Suprapubic skin (tissue), 4 donors: ENCODE measurements around the gene SMC5. TPM values are rescaled to one million over a fixed set of nuclear protein-coding genes. Genes with fewer than 3 reads are reported as not detected.
A peak's percentile ranks its signal among the peaks of the same experiment; 100 is the strongest.
"Not testable (repeated sequence)": the region's sequence is repeated elsewhere in the genome, so short reads cannot be mapped to it uniquely, and the experiment has no call there.

Source experiments
- DNase-seq, 2 donors: peaks; one replicate each; pipeline ENCODE4 v3.0.0-alpha.2; 2019; ENCODE audit warnings: low spot score in 2 of 2
- H3K27ac ChIP-seq: fragments of 200-600 bp; sonication (generic); one replicate; pipeline ENCODE4 v1.5.1; 2019
- H3K27me3 ChIP-seq: fragments of 200-600 bp; sonication (generic); one replicate; pipeline ENCODE4 v1.5.1; 2019
- H3K36me3 ChIP-seq: fragments of 200-600 bp; sonication (generic); one replicate; pipeline ENCODE4 v1.5.1; 2019
- H3K4me1 ChIP-seq: fragments of 200-600 bp; sonication (generic); one replicate; pipeline ENCODE4 v1.5.1; 2019
- H3K4me3 ChIP-seq: fragments of 200-600 bp; sonication (generic); one replicate; pipeline ENCODE4 v1.5.1; 2019; ENCODE audit warnings: mild to moderate bottlenecking
- H3K9me3 ChIP-seq: fragments of 200-600 bp; sonication (generic); one replicate; pipeline ENCODE4 v1.5.1; 2019
- CTCF ChIP-seq, 2 donors: fragments of 200-600 bp in 1 of 2; fragments of 450-650 bp in 1 of 2; sonication (generic) in 1 of 2; IDR thresholded peaks; one replicate each; pipeline ENCODE4 v1.5.1; 2016 to 2019; ENCODE audit warnings: antibody characterized with exemption in 2 of 2, mild to moderate bottlenecking in 1 of 2, moderate library complexity in 1 of 2
- EP300 ChIP-seq: sonication (generic); formaldehyde crosslinking; IDR thresholded peaks from one replicate; pipeline ENCODE4 v1.6.1; 2017; ENCODE audit warnings: antibody characterized with exemption
- POLR2A ChIP-seq, 2 donors: fragments of 450-650 bp; IDR thresholded peaks; one replicate each; pipeline ENCODE4 v1.6.1; 2017; ENCODE audit warnings: antibody characterized with exemption in 2 of 2, mild to moderate bottlenecking in 2 of 2, moderate library complexity in 2 of 2
- POLR2AphosphoS5 ChIP-seq, 3 donors: sonication (generic); formaldehyde crosslinking; IDR thresholded peaks; one replicate each; pipeline ENCODE4 v1.6.1; 2017; ENCODE audit warnings: antibody characterized with exemption in 3 of 3
- WGBS: methylation state at CpG from one replicate; pipeline ENCODE4 v1.1.5; 2018; 5-methylcytosine and 5-hydroxymethylcytosine counted together
- total RNA-seq, 4 donors: library from RNA; depleted of rRNA; stranded (reverse); fragments of >200 nt; gene quantifications; one replicate each; pipeline ENCODE4 v1.1.0, GENCODE V29; 2016

Gene SMC5
- total RNA-seq, 4 donors from 2014 or later: 23.8 to 40.6 (median 27.3) TPM

GRCh38 chr9:70400107-70400892, 141.5 kb downstream of the SMC5 start:
- Histone ChIP-seq H3K27me3 (no peaks in the 10 kb centered on the region), H3K36me3 (no peaks in the 10 kb centered on the region), H3K4me3 (no peak overlapping the region), H3K27ac (no peak overlapping the region), H3K9me3 (no peaks in the 10 kb centered on the region), H3K4me1 (peaks cover 82% of the 10 kb centered on the region)
- no peak for DNase-seq
- WGBS: 83% methylated on average over 5 of the region's 5 CpGs
- TF ChIP-seq EP300 (no peak), CTCF (IDR thresholded peaks at IDR 0.05) (no peak), POLR2A (IDR thresholded peaks at IDR 0.05) (no peak), POLR2AphosphoS5 (IDR thresholded peaks at IDR 0.05) (no peak)

- not testable (repeated sequence) for H3K4me3 ChIP-seq, H3K36me3 ChIP-seq, DNase-seq, H3K9me3 ChIP-seq, H3K27me3 ChIP-seq, H3K27ac ChIP-seq
- 95% methylated on average over 6 of the region's 6 CpGs for WGBS
- peaks cover 86% of the 10 kb centered on the region for H3K4me1 ChIP-seq
These were observed 142.5 kb downstream of the SMC5 start for GRCh38 chr9:70401241-70401640.

- no peaks in the 10 kb centered on the region for H3K27me3 ChIP-seq
- peaks cover 88% of the 10 kb centered on the region for H3K4me1 ChIP-seq
- H3K9me3 ChIP-seq: no peaks in the 10 kb centered on the region
- DNase-seq: no peak
- no peaks in the 10 kb centered on the region for H3K36me3 ChIP-seq
- no peak for TF ChIP-seq POLR2A (IDR thresholded peaks at IDR 0.05)
- no peak for TF ChIP-seq CTCF (IDR thresholded peaks at IDR 0.05)
- no peak for TF ChIP-seq EP300
- TF ChIP-seq POLR2AphosphoS5 (IDR thresholded peaks at IDR 0.05): no peak
- WGBS: 46% methylated on average over 1 of the region's 1 CpG
- H3K27ac ChIP-seq: no peak overlapping the region
- no peak overlapping the region for H3K4me3 ChIP-seq
These were observed 143.4 kb downstream of the SMC5 start for GRCh38 chr9:70402213-70402612.

- Histone ChIP-seq H3K9me3 (no peaks in the 10 kb centered on the region), H3K27ac (no peak overlapping the region), H3K36me3 (peaks cover 2% of the 10 kb centered on the region), H3K27me3 (no peaks in the 10 kb centered on the region), H3K4me3 (peak overlapping the region; percentile 17), H3K4me1 (peaks cover 88% of the 10 kb centered on the region)
- no peak for TF ChIP-seq POLR2AphosphoS5 (IDR thresholded peaks at IDR 0.05)
- no peak for TF ChIP-seq POLR2A (IDR thresholded peaks at IDR 0.05)
- TF ChIP-seq EP300: no peak
- no peak for TF ChIP-seq CTCF (IDR thresholded peaks at IDR 0.05)
- no peak for DNase-seq
- 60% methylated on average over 2 of the region's 2 CpGs for WGBS
These were observed 144.4 kb downstream of the SMC5 start for GRCh38 chr9:70403166-70403565.

- no peak for DNase-seq
- 58% methylated on average over 4 of the region's 4 CpGs for WGBS
- Histone ChIP-seq H3K4me3 (peak overlapping the region; percentile 17), H3K27me3 (no peaks in the 10 kb centered on the region), H3K9me3 (no peaks in the 10 kb centered on the region), H3K36me3 (peaks cover 6% of the 10 kb centered on the region), H3K27ac (no peak overlapping the region), H3K4me1 (peaks cover 88% of the 10 kb centered on the region)
- TF ChIP-seq EP300 (no peak), POLR2A (IDR thresholded peaks at IDR 0.05) (no peak), POLR2AphosphoS5 (IDR thresholded peaks at IDR 0.05) (no peak)
These were observed 144.8 kb downstream of the SMC5 start for GRCh38 chr9:70403618-70404025.

- H3K36me3 ChIP-seq: peaks cover 6% of the 10 kb centered on the region
- H3K9me3 ChIP-seq: no peaks in the 10 kb centered on the region
- peak overlapping the region; percentile 17 for H3K4me3 ChIP-seq
- peak in 1 of 2 donors; percentile 44 for DNase-seq
- no peak overlapping the region for H3K27ac ChIP-seq
- TF ChIP-seq POLR2A (IDR thresholded peaks at IDR 0.05): no peak
- no peak for TF ChIP-seq POLR2AphosphoS5 (IDR thresholded peaks at IDR 0.05)
- no peak for TF ChIP-seq CTCF (IDR thresholded peaks at IDR 0.05)
- no peak for TF ChIP-seq EP300
- no peaks in the 10 kb centered on the region for H3K27me3 ChIP-seq
- peaks cover 83% of the 10 kb centered on the region for H3K4me1 ChIP-seq
- 74% methylated on average over 2 of the region's 2 CpGs for WGBS
These were observed 145.5 kb downstream of the SMC5 start for GRCh38 chr9:70404261-70404660.

Other genes starting within 250 kb of the SMC5 start
- 10 to 100 TPM in 2 of 4 donors, 1 to 10 TPM in 2; 4.1 to 17.3 (median 9.3) TPM for gene MAMDC2, start 215.1 kb upstream of the SMC5 start, total RNA-seq
- 100 to 1,000 TPM in 3 of 4 donors, 10 to 100 TPM in 1; 90.0 to 118 (median 109) TPM for gene KLF9, start 155.7 kb downstream of the SMC5 start, total RNA-seq